Peyer's patch (tissue), 4 donors: ENCODE data around the gene RAB13. TPM values are rescaled to one million over a fixed set of nuclear protein-coding genes. Genes with fewer than 3 reads are reported as not detected.

Experiments
- DNase-seq, 3 donors: peaks; one replicate each; pipeline ENCODE4 v3.0.0-alpha.2; 2017 to 2019
- H3K27ac ChIP-seq, 4 donors: fragments of 200-600 bp; sonication (generic); one replicate each; pipeline ENCODE4 v1.5.1; 2016 to 2019
- H3K27me3 ChIP-seq, 2 donors: fragments of 200-600 bp; sonication (generic); one replicate each; pipeline ENCODE4 v1.5.1; 2019
- H3K36me3 ChIP-seq, 3 donors: fragments of 200-600 bp; sonication (generic); one replicate each; pipeline ENCODE4 v1.5.1; 2016 to 2019
- H3K4me1 ChIP-seq, 4 donors: fragments of 200-600 bp; sonication (generic); one replicate each; pipeline ENCODE4 v1.5.1; 2016 to 2019
- H3K4me3 ChIP-seq, 4 donors: fragments of 200-600 bp; sonication (generic); 1 replicate in 3 of 4; 2 replicates in 1 of 4; pipeline ENCODE4 v1.5.1; 2016 to 2019; ENCODE audit warnings: mild to moderate bottlenecking in 1 of 4
- H3K9me3 ChIP-seq, 4 donors: fragments of 200-600 bp; sonication (generic); one replicate each; pipeline ENCODE4 v1.5.1; 2016 to 2019; ENCODE audit warnings: mild to moderate bottlenecking in 1 of 4
- POLR2A ChIP-seq, 2 donors: fragments of 450-650 bp; IDR thresholded peaks; one replicate each; pipeline ENCODE4 v1.5.1; 2017; ENCODE audit warnings: antibody characterized with exemption in 2 of 2, mild to moderate bottlenecking in 2 of 2, moderate library complexity in 2 of 2
- total RNA-seq, 4 donors: library from RNA; depleted of rRNA; stranded (reverse); fragments of >200 nt; gene quantifications; one replicate each; pipeline ENCODE4 v1.1.0, GENCODE V29; 2016
- TF ChIP-seq, protein P1 (sequence below), 6 experiments: fragments of 450-650 bp in 4 of 6; fragments of 200-600 bp in 2 of 6; sonication (generic) in 1 of 6; IDR thresholded peaks; one replicate each; pipeline ENCODE4 v1.5.1; 2017 to 2019; ENCODE audit warnings: antibody characterized with exemption in 6 of 6, mild to moderate bottlenecking in 3 of 6, moderate library complexity in 1 of 6

Gene RAB13
- total RNA-seq, 4 donors from 2014 or later: 15.1 to 51.2 (median 15.8) TPM

DNA sequence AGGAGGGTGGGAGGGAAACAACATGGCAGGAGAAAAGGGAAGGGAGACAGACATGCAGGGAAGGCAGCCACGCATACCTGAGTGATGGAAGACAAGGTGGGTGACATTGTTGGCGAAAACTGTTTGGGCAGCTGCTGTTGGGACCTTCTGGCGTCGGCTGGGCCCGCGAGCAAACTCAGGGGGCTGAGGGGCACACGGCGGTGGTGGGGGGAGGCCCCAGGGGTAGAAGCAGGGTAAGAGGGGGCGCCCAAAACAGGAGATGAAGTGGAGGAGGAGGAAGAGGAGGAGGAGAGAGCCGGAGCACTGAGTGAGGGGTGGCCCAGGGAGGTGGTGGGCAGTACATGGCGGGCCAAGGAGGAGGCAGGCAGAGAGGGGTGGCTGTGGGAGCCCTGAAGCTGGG is 35.0 kb downstream of the RAB13 start:
- H3K4me3 ChIP-seq: no peak overlapping the region
- no peaks in the 10 kb centered on the region for H3K27me3 ChIP-seq
- no peaks in the 10 kb centered on the region for H3K9me3 ChIP-seq
- TF ChIP-seq, protein P1, sequence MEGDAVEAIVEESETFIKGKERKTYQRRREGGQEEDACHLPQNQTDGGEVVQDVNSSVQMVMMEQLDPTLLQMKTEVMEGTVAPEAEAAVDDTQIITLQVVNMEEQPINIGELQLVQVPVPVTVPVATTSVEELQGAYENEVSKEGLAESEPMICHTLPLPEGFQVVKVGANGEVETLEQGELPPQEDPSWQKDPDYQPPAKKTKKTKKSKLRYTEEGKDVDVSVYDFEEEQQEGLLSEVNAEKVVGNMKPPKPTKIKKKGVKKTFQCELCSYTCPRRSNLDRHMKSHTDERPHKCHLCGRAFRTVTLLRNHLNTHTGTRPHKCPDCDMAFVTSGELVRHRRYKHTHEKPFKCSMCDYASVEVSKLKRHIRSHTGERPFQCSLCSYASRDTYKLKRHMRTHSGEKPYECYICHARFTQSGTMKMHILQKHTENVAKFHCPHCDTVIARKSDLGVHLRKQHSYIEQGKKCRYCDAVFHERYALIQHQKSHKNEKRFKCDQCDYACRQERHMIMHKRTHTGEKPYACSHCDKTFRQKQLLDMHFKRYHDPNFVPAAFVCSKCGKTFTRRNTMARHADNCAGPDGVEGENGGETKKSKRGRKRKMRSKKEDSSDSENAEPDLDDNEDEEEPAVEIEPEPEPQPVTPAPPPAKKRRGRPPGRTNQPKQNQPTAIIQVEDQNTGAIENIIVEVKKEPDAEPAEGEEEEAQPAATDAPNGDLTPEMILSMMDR (IDR thresholded peaks at IDR 0.05): no peak
- TF ChIP-seq POLR2A (IDR thresholded peaks at IDR 0.05): no peak
- DNase-seq: no peak
- peaks cover 0 to 78% (median 0%) of the 10 kb centered on the region in 3 donors for H3K36me3 ChIP-seq
- H3K4me1 ChIP-seq: peaks cover 0 to 13% (median 6%) of the 10 kb centered on the region in 4 donors
- no peak overlapping the region for H3K27ac ChIP-seq

DNA sequence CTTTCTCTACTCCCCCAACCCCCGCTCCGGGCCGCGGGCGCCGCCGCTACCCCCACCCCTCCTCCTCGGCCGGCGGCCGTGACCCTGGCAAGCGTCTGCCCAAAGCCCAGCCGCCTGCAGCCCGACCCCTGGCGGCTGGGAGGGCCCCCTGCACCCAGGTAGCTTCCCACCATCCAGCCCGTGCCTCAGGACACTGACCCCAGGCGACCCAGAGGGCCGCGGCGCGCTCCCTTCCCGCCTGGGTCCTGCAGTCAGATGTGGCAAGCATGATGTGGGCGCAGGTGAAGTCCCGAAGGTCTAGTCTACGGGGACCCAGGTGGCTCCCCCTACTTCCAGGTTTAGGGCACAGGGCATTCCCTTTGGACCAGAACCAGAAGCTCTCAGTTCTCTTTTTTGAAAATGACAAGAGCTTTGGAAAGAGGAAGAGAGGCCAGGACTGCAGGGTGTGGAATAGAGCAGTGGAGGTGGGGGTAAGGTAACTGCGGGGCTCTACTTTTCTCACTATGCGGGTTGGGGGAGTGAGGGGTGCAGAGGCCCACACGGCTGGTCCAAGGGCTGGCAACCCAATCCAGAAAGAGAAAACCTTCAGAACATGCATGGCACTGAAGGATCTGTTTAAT is 39.4 kb downstream of the RAB13 start, which contains the start of gene DENND4B:
TSS of gene DENND4B (minus strand) at position 97 of the 620 bp plus-strand sequence. CDS start 2,344 bp downstream, outside the sequence.
- peak; percentile 74 to 91 (median 88) for DNase-seq
- H3K27ac ChIP-seq: peak within 1 kb of the TSS; percentile 97 to 100 (median 99)
- H3K36me3 ChIP-seq: peaks cover 0 to 62% (median 0%) of the 10 kb centered on the region in 3 donors
- H3K4me1 ChIP-seq: peaks cover 0 to 21% (median 8%) of the 10 kb centered on the region in 4 donors
- TF ChIP-seq, protein P1 (IDR thresholded peaks at IDR 0.05): peak; percentile 86 to 98 (median 89)
- TF ChIP-seq POLR2A (IDR thresholded peaks at IDR 0.05): no peak
- H3K27me3 ChIP-seq: no peaks in the 10 kb centered on the region
- H3K9me3 ChIP-seq: no peaks in the 10 kb centered on the region
- H3K4me3 ChIP-seq: peak within 1 kb of the TSS; percentile 89 to 99 (median 98)

DNA sequence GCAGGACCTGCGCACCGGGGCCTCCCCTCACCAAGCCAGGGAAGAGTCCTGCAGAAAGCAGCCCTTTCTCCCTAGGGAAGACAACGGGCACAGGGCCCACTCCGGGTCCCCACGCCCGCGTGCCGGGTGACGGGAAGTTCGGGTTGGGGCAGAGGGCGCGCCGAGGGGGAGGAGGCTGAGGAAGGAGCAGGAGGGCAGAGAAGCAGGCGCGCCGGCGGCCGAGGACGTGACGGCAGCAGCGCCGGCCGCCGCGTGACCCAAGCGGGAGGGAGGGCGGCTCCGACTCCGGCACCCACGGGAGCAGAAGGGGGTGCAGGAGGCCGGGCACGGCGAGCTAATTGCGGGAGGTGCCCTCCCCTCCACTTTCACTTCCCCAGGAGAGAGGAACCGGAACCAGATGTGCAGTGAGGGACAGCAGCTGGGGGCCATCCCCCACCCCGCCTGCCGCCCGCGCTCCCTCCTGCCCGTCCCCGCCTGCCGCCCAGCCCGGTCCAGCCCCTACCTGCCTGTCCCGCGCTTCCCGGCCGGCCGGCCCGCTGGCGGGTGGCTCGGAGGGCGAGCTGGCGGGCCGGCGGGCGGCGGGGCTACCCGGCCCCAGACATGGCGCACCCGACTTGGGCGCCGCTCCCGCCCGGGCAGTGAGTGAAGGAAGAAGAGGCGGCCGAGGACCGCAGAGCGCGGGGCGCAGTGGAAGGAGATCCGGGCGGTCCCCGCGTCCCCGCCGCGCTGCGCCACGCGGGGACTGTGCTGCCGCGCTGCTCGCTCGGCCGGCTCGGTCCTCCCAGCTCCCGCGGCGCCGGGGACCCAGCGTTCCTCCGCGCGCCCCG is 40.1 kb downstream of the RAB13 start:
- no peaks in the 10 kb centered on the region for H3K27me3 ChIP-seq
- H3K4me3 ChIP-seq: peak overlapping the region; percentile 89 to 99 (median 98)
- TF ChIP-seq, protein P1 (IDR thresholded peaks at IDR 0.05): no peak
- TF ChIP-seq POLR2A (IDR thresholded peaks at IDR 0.05): peak; percentile 59 to 68
- peak; percentile 91 to 96 (median 92) for DNase-seq
- H3K27ac ChIP-seq: peak overlapping the region; percentile 97 to 100 (median 99)
- H3K9me3 ChIP-seq: no peaks in the 10 kb centered on the region
- H3K4me1 ChIP-seq: peaks cover 0 to 21% (median 8%) of the 10 kb centered on the region in 4 donors
- H3K36me3 ChIP-seq: peaks cover 0 to 62% (median 0%) of the 10 kb centered on the region in 3 donors

DNA sequence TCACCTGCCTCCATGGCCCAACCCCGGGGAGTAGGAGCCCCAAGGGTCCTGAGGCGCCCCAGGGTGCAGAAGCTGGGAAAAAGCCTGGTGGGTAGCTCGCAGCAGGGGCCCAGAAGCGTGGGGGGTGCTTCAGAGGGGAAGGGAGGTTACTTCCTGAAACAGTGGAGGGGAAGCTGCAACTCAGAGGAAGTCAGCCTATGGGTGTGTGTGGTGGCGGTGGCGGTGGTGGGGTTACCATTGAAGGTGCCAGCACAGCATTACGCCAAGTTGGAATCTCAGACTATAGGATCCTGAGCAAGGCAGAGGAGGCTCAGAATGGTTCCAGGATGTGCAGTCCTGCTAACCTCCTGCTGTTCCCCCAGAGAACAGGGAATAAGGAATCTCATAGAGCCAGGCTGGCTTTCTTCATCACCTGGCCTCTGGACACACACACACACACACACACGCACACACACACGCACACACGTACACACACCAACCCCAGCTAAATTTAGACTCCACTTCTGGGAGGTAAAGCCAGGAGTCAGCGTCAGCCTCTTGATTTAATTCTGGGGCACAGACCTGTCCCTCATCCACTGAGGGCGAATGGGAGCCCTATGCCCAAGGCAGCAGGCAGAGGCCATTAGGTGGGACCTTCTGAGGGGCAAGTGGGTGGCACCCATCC is 40.9 kb downstream of the RAB13 start:
- peak overlapping the region; percentile 89 to 99 (median 98) for H3K4me3 ChIP-seq
- peaks cover 0 to 62% (median 0%) of the 10 kb centered on the region in 3 donors for H3K36me3 ChIP-seq
- no peaks in the 10 kb centered on the region for H3K27me3 ChIP-seq
- no peaks in the 10 kb centered on the region for H3K9me3 ChIP-seq
- H3K4me1 ChIP-seq: peaks cover 0 to 21% (median 8%) of the 10 kb centered on the region in 4 donors
- DNase-seq: peak; percentile 63 to 89 (median 84)
- peak overlapping the region; percentile 97 to 100 (median 99) for H3K27ac ChIP-seq
- no peak for TF ChIP-seq POLR2A (IDR thresholded peaks at IDR 0.05)
- TF ChIP-seq, protein P1 (IDR thresholded peaks at IDR 0.05): no peak

DNA sequence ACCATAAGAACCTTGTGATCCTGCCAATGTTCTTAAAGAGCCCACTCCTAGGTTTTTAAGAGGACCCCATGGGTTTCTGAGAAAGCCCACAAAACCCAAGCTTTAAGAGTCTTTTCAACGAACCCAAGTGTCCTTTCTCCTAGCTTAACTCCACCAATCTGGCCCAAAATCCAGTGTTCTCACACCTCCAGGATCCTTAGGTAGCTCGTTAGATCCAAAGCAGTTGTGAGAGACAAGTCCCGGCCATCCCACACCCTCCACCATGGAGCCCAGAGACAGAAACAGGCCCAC is 41.4 kb downstream of the RAB13 start:
- H3K4me3 ChIP-seq: peak overlapping the region; percentile 89 to 99 (median 98)

More for the DNA sequence above, 41.4 kb downstream of the RAB13 start:
- no peak for TF ChIP-seq POLR2A (IDR thresholded peaks at IDR 0.05)
- TF ChIP-seq, protein P1 (IDR thresholded peaks at IDR 0.05): no peak
- no peak for DNase-seq
- H3K36me3 ChIP-seq: peaks cover 0 to 62% (median 0%) of the 10 kb centered on the region in 3 donors
- no peaks in the 10 kb centered on the region for H3K9me3 ChIP-seq
- peak overlapping the region; percentile 97 to 100 (median 99) for H3K27ac ChIP-seq
- H3K4me1 ChIP-seq: peaks cover 0 to 21% (median 8%) of the 10 kb centered on the region in 4 donors
- no peaks in the 10 kb centered on the region for H3K27me3 ChIP-seq
